H9 (cell line): ENCODE results near the gene EEF1AKMT3. TPM values are rescaled to one million over a fixed set of nuclear protein-coding genes. Genes with fewer than 3 reads are reported as not detected.

Source experiments
- DNase-seq: peaks from one replicate; pipeline ENCODE4 v3.0.0-alpha.2; 2017
- H2AFZ ChIP-seq: one replicate; pipeline ENCODE4 v1.6.1; 2013; ENCODE audit warnings: mild to moderate bottlenecking, low read length, control low read depth, moderate library complexity
- H2AK5ac ChIP-seq: 2 replicates; pipeline ENCODE4 v1.6.1; 2013; ENCODE audit warnings: low read length, control low read depth, mixed read lengths; ENCODE audit not compliant: insufficient read length
- H2BK120ac ChIP-seq: one replicate; pipeline ENCODE4 v1.6.1; 2013; ENCODE audit warnings: low read depth, mild to moderate bottlenecking, low read length, control low read depth, inconsistent platforms; ENCODE audit not compliant: poor library complexity, severe bottlenecking
- H2BK12ac ChIP-seq: 2 replicates; pipeline ENCODE4 v1.6.1; 2013; ENCODE audit warnings: low read length, control low read depth, mixed read lengths, low read depth; ENCODE audit not compliant: insufficient read length
- H2BK15ac ChIP-seq: 2 replicates; pipeline ENCODE4 v1.6.1; 2013; ENCODE audit warnings: low read depth, low read length, control low read depth
- H2BK20ac ChIP-seq: one replicate; pipeline ENCODE4 v1.6.1; 2013; ENCODE audit warnings: low read depth, mild to moderate bottlenecking, low read length, control low read depth, inconsistent platforms; ENCODE audit not compliant: poor library complexity, severe bottlenecking
- H2BK5ac ChIP-seq: 2 replicates; pipeline ENCODE4 v1.6.1; 2013; ENCODE audit warnings: low read length, control low read depth, mixed read lengths; ENCODE audit not compliant: insufficient read length
- H3K14ac ChIP-seq: 2 replicates; pipeline ENCODE4 v1.6.1; 2013; ENCODE audit warnings: low read length, control low read depth; ENCODE audit not compliant: insufficient read depth
- H3K18ac ChIP-seq: 2 replicates; pipeline ENCODE4 v1.6.1; 2013; ENCODE audit warnings: low read depth, mild to moderate bottlenecking, mixed read lengths, low read length, control low read depth; ENCODE audit not compliant: insufficient read length
- H3K23ac ChIP-seq: 2 replicates; pipeline ENCODE4 v1.6.1; 2013; ENCODE audit warnings: low read length, control low read depth, mixed read lengths, low read depth; ENCODE audit not compliant: insufficient read length
- H3K23me2 ChIP-seq: 2 replicates; pipeline ENCODE4 v1.6.1; 2013; ENCODE audit warnings: low read depth, mild to moderate bottlenecking, mixed read lengths, low read length, control low read depth; ENCODE audit not compliant: insufficient read length, poor library complexity, severe bottlenecking
- H3K27ac ChIP-seq: 2 replicates; pipeline ENCODE4 v1.5.1; 2013; ENCODE audit warnings: low read length, control low read depth, mixed read lengths, low read depth; ENCODE audit not compliant: insufficient read length
- H3K27me3 ChIP-seq: 2 replicates; pipeline ENCODE4 v1.6.1; 2013; ENCODE audit warnings: low read length, control low read depth, inconsistent platforms; ENCODE audit not compliant: insufficient read depth
- H3K4ac ChIP-seq: 2 replicates; pipeline ENCODE4 v1.6.1; 2013; ENCODE audit warnings: low read depth, mild to moderate bottlenecking, control low read depth, inconsistent platforms, low read length, moderate library complexity
- H3K4me1 ChIP-seq: 2 replicates; pipeline ENCODE4 v1.6.1; 2013; ENCODE audit warnings: low read length, control low read depth, inconsistent platforms; ENCODE audit not compliant: insufficient read depth
- H3K4me2 ChIP-seq: 2 replicates; pipeline ENCODE4 v1.6.1; 2013; ENCODE audit warnings: low read length, control low read depth, mixed read lengths; ENCODE audit not compliant: insufficient read length, insufficient read depth
- H3K56ac ChIP-seq: 2 replicates; pipeline ENCODE4 v1.6.1; 2013; ENCODE audit warnings: low read depth, mild to moderate bottlenecking, mixed read lengths, low read length, control low read depth; ENCODE audit not compliant: insufficient read length
- H3K79me1 ChIP-seq: 2 replicates; pipeline ENCODE4 v1.6.1; 2013; ENCODE audit warnings: low read depth, mild to moderate bottlenecking, moderate library complexity, low read length, control low read depth, inconsistent platforms; ENCODE audit not compliant: insufficient read depth, poor library complexity, severe bottlenecking
- H3K79me2 ChIP-seq: 2 replicates; pipeline ENCODE4 v1.6.1; 2013; ENCODE audit warnings: low read length, control low read depth, inconsistent platforms; ENCODE audit not compliant: insufficient read depth
- H3K9ac ChIP-seq: 2 replicates; pipeline ENCODE4 v1.6.1; 2013; ENCODE audit warnings: low read length, control low read depth, mixed read lengths; ENCODE audit not compliant: insufficient read length; ENCODE audit errors: extremely low read depth
- H3K9me3 ChIP-seq: one replicate; pipeline ENCODE4 v1.6.1; 2013; ENCODE audit warnings: low read depth, low read length, inconsistent platforms; ENCODE audit not compliant: control insufficient read depth
- H3T11ph ChIP-seq: one replicate; pipeline ENCODE4 v1.6.1; 2013; ENCODE audit warnings: mild to moderate bottlenecking, low read length, control low read depth, inconsistent platforms
- H4K20me1 ChIP-seq: one replicate; pipeline ENCODE4 v1.6.1; 2013; ENCODE audit not compliant: control insufficient read depth, insufficient read length, insufficient read depth
- H4K5ac ChIP-seq: 2 replicates; pipeline ENCODE4 v1.6.1; 2013; ENCODE audit warnings: low read depth, mild to moderate bottlenecking, mixed read lengths, low read length, control low read depth; ENCODE audit not compliant: insufficient read length
- H4K8ac ChIP-seq: replicated peaks from 2 replicates; pipeline ENCODE4 v1.6.1; 2013; ENCODE audit warnings: low read length, control low read depth, mixed read lengths, low read depth; ENCODE audit not compliant: insufficient read length
- H4K91ac ChIP-seq: 2 replicates; pipeline ENCODE4 v1.6.1; 2013; ENCODE audit warnings: low read depth, mild to moderate bottlenecking, moderate library complexity, mixed read lengths, low read length, control low read depth; ENCODE audit not compliant: insufficient read length
- H3K27ac Mint-ChIP-seq, 3 experiments: 2 replicates in 2 of 3; 3 replicates in 1 of 3; pipeline ENCODE4 v1.8.0; 2020 to 2021; ENCODE audit warnings: mixed read lengths in 3 of 3, mild to moderate bottlenecking in 1 of 3, moderate library complexity in 1 of 3
- H3K27me3 Mint-ChIP-seq: 2 replicates; pipeline ENCODE4 v1.8.0; 2021; ENCODE audit warnings: low read depth, mild to moderate bottlenecking, moderate library complexity, mixed read lengths
- H3K36me3 Mint-ChIP-seq, 3 experiments: 2 replicates in 2 of 3; 3 replicates in 1 of 3; pipeline ENCODE4 v1.8.0; 2020 to 2021; ENCODE audit warnings: low read depth in 3 of 3, mixed read lengths in 3 of 3; ENCODE audit not compliant: insufficient read depth in 1 of 3
- H3K4me1 Mint-ChIP-seq, 2 experiments: 2 replicates each; pipeline ENCODE4 v1.8.0; 2020; ENCODE audit warnings: mixed read lengths in 2 of 2
- H3K4me3 Mint-ChIP-seq, 2 experiments: 2 replicates in 1 of 2; 3 replicates in 1 of 2; pipeline ENCODE4 v1.8.0; 2020 to 2021; ENCODE audit warnings: mild to moderate bottlenecking in 2 of 2, mixed read lengths in 2 of 2, moderate library complexity in 1 of 2
- H3K9me3 Mint-ChIP-seq, 2 experiments: 2 replicates in 1 of 2; 3 replicates in 1 of 2; pipeline ENCODE4 v1.8.0; 2020; ENCODE audit warnings: mild to moderate bottlenecking in 2 of 2, mixed read lengths in 2 of 2, moderate library complexity in 1 of 2
- CTCF ChIP-seq: fragments of 200-600 bp; sonication (generic); conservative IDR thresholded peaks from 3 replicates; pipeline ENCODE4 v1.8.0; 2021; ENCODE audit warnings: antibody characterized with exemption, mild to moderate bottlenecking
- WGBS: extraction: QIAGEN DNeasy Blood & Tissue Kit; methylation state at CpG from one replicate; pipeline ENCODE4 v1.1.7; 2013; ENCODE audit warnings: missing lambda C conversion rate, low lambda C conversion rate, mixed read lengths; ENCODE audit not compliant: insufficient read length; ENCODE audit errors: extremely low coverage; 5-methylcytosine and 5-hydroxymethylcytosine counted together
- total RNA-seq: library from RNA; stranded (reverse); gene quantifications from 2 replicates; pipeline ENCODE4 v1.2.1, GENCODE V29; 2021

The EEF1AKMT3 gene
- total RNA-seq, 1 experiment from 2014 or later = 2.9 TPM

- Histone ChIP-seq H3K14ac (no peak overlapping the region), H2BK120ac (no peak overlapping the region), H2AFZ (no peak overlapping the region), H3K23ac (no peak overlapping the region), H2BK5ac (no peak overlapping the region), H3K27ac (no peak overlapping the region), H3K79me2 (no peaks in the 10 kb centered on the region), H2BK12ac (no peak overlapping the region), H3K4me2 (no peak overlapping the region), H4K5ac (no peak overlapping the region), H3K23me2 (no peaks in the 10 kb centered on the region), H3T11ph (no peak overlapping the region), H3K4me1 (no peaks in the 10 kb centered on the region), H3K79me1 (no peaks in the 10 kb centered on the region), H3K9ac (no peak overlapping the region), H4K91ac (no peak overlapping the region), H4K20me1 (no peaks in the 10 kb centered on the region), H2AK5ac (no peak overlapping the region), H3K27me3 (no peaks in the 10 kb centered on the region), H2BK20ac (no peak overlapping the region), H3K56ac (no peak overlapping the region), H3K18ac (no peak overlapping the region), H4K8ac (no peak overlapping the region), H3K4ac (no peak overlapping the region), H3K9me3 (no peaks in the 10 kb centered on the region), H2BK15ac (no peak overlapping the region)
- no peak for DNase-seq
- WGBS = no CpG with 5 or more reads among the region's 10 CpGs
- no peaks in the 10 kb centered on the region for H3K27me3 Mint-ChIP-seq
- peaks cover 0 to 9% (median 3%) of the 10 kb centered on the region in 3 experiments; a peak in 4 of 7 replicates for H3K36me3 Mint-ChIP-seq
- peaks cover 6 to 7% of the 10 kb centered on the region in 2 experiments for H3K4me1 Mint-ChIP-seq
- H3K4me3 Mint-ChIP-seq = no peak overlapping the region
- H3K27ac Mint-ChIP-seq = no peak overlapping the region
- no peak for TF ChIP-seq CTCF
- H3K9me3 Mint-ChIP-seq = no peaks in the 10 kb centered on the region
Observed at GRCh38 chr12:57811028-57811755, 38.8 kb downstream of the EEF1AKMT3 start.
